Activated T-helper 1 cell treated with Interleukin-2 at 50 U/mL for 16 hours (primary cell): ENCODE data around the gene STRA6.

ENCODE experiments used
- DNase-seq: peaks from one replicate; pipeline ENCODE4 v3.0.0-alpha.2; 2020; ENCODE audit warnings: low read depth

Gene STRA6, protein sequence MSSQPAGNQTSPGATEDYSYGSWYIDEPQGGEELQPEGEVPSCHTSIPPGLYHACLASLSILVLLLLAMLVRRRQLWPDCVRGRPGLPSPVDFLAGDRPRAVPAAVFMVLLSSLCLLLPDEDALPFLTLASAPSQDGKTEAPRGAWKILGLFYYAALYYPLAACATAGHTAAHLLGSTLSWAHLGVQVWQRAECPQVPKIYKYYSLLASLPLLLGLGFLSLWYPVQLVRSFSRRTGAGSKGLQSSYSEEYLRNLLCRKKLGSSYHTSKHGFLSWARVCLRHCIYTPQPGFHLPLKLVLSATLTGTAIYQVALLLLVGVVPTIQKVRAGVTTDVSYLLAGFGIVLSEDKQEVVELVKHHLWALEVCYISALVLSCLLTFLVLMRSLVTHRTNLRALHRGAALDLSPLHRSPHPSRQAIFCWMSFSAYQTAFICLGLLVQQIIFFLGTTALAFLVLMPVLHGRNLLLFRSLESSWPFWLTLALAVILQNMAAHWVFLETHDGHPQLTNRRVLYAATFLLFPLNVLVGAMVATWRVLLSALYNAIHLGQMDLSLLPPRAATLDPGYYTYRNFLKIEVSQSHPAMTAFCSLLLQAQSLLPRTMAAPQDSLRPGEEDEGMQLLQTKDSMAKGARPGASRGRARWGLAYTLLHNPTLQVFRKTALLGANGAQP

GRCh38 chr15:74202452-74203401 is at the start of gene STRA6:
TSS of gene STRA6 (minus strand) at chr15:74202787. CDS start at chr15:74202267, 520 bp downstream.
- no peak for DNase-seq

GRCh38 chr15:74252291-74252690 is 49.7 kb upstream of the STRA6 start:
- DNase-seq = no peak

DNA sequence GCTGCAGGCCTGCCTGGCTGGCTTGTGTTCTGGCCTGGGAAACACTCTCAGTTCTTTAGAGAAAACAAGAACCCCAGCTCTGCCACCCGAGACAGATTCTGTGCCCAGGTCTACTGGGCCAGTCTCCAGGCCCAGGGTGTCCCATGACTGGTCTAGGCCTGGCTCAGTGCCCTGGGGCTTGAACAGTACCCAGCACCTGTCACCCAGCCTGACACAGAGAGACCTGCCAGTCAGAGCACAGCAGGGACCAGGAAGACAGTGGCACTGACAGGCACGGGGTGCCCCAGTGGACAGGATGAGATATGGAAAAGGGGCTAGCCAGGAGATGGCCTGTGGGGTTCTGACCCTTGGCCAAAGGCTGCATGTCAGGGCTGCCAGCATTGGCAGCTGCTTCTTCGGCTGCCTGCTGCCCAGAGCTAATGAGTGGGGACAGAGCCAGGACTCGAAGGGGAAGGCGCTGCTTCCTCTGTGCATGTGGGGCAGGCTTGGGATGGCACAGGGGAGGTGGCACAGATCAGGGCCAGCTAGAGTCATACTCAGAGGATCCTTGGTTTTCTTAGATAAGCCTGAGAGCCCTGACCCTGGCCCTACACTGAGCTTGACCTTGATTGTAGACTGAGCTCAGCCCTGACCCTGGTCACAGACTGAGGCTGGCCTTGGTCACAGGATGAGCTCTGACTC is 48.7 kb upstream of the STRA6 start:
- no peak for DNase-seq

DNA sequence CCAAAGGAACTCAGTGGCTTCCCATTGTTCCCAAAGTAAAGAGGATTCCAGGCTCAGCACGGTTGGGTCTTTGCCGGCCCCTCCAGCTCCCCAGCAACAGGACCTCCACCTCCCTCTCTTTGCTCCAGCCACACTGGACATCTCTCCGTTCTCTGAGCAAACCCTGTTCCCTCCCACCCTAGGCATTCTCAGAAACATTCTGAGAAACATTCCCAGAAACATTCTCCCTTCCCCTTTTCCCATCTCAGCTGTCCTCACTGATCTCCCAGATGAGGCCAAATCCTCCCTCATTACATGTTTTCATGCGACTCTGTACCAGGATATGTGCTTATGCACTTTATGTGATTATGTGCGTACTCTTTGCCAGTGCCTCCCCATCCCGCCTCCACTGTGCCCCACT is 47.7 kb upstream of the STRA6 start:
- DNase-seq = no peak

- no peak for DNase-seq
Measured at GRCh38 chr15:74245342-74245931, 42.9 kb upstream of the STRA6 start.

DNA sequence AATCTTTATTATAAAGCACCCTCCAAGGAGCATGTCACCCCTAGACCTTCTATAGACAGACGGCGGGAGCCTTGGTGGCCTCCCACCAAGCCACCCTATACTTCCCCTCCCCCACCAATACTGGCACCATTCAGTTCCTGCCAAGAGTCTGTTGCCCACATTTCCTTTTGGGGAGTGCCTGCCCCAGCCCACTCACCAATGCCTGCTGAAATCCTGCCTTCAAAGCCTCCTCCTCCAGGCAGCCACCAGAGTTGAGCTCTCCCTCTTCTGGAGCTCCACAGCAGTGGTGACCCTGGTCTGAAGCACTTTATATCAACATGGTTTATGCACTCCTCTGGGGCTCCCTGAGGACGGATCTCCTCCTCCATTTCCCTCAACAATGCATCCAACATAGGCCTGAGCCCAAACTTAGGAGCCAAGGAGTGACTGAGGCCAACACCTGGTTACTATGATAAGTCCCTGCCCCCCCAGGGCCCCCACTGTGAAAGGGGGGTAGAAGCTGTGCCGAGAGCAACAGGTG is 42.3 kb upstream of the STRA6 start:
- DNase-seq = no peak

- no peak for DNase-seq
Measured at GRCh38 chr15:74243431-74243830, 40.8 kb upstream of the STRA6 start.

DNA sequence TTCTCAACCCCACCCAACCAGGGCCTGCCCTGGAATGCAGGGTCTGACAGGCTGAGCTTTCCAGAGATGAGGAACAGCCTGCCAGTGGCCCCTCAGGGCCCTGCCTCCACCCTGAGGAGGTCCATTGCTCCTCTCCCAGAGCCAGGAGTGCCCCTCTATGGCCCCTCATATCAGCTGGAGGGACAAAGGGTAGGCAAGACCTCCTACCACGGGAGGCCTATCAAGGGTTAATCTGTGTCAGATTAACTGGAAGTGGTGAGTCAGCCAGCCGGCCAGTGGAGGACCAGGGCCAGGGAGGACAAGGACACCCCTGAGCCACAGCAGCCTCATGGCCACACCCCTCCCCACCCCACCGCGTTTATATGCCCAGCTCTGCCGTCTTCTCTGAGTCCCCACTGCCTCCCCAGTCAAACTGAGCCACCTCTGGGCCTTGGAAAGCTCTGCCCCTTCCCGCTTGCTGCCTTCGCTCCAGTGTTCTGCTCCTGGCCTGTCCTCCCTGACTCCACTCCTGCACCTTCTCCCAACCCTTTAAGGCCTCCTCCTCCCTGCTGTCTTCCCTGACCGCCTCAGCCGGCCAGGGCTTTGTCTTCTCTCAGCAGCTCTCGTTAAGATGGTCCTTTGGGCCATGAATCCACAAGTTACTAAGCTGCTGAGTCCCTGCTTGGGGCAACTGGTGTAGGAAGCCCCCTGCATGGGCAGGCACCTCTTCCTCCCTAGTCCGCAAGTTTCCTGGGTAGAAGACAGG is 40.0 kb upstream of the STRA6 start:
- no peak for DNase-seq

GRCh38 chr15:74240897-74241614 is 38.5 kb upstream of the STRA6 start:
- no peak for DNase-seq

GRCh38 chr15:74240002-74240568 is 37.5 kb upstream of the STRA6 start:
- DNase-seq = no peak

DNA sequence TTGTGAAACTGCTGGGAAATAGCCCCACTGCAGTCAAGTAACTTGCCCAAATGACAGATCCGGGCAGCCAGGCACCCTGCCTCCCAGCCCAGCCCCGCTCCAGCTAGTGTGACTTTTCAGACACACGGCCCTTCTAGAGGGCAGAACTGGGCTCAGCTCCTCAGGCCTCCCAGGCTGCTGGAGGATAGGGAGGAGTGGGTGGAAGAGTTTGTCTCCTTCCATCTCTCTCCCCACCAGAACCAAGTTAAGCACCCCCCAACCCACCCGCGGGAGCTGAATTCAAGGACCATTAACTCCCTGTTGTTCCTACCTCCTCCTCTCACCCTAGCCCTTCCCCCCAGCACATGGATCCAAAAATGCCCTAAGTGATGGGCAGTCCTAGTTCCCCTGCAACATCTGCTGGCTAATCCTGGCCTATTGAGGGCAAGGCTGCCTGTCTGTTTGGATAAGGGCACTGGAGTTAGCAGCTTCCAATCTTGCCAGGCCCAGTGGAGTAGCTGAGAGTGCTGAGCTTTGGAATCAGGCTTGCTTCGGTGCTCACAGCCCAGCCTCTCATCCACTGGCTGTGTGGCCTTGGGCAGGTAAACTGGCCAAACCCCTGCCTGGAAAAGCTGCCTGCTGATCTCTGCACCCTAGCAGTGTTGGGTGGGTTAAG is 36.6 kb upstream of the STRA6 start:
- no peak for DNase-seq

DNA sequence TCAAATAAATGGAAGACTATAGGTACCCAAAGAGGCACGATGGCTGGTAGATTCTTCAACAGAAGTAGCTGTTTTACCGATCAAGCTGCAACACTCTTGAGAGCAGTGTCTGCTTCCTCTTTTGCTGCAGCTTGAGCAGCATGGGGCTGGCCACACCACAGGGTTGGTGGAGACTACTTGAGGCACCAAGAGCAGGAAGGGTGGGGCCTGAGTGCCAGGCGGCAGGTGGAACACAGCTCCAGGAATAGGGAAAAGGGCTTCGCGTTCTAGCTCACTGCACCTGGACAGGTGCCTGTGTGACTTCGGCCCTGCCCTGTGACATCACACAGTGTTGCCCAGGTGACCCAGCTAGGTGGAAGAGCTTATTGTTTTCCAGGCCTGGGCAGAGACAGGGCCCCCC is 33.4 kb upstream of the STRA6 start, which contains the start of gene CCDC33:
TSS of gene CCDC33 (plus strand) at position 365 of the 400 bp plus-strand sequence. CDS start 394 bp downstream, outside the sequence.
- no peak for DNase-seq

DNA sequence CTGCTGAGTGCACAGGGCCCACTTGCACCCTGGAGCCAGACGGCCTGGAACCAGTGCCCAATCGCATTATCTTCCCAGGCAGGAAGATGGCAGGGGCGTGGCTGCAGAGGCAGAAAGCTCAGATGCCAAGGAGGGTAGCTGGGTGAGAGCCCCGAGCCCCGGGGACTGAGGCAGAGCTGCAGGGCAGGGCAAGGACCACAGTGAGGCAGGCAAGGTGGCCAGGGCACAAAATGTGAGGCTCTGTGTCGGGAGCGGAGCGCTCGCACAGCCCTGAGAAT is 31.9 kb upstream of the STRA6 start:
- no peak for DNase-seq

GRCh38 chr15:74233851-74234597 is 31.4 kb upstream of the STRA6 start:
- no peak for DNase-seq

GRCh38 chr15:74233373-74233772 is 30.8 kb upstream of the STRA6 start:
- no peak for DNase-seq

GRCh38 chr15:74231475-74231874 is 28.9 kb upstream of the STRA6 start:
- no peak for DNase-seq

- DNase-seq = no peak
Measured at GRCh38 chr15:74229686-74230085, 27.1 kb upstream of the STRA6 start.

- no peak for DNase-seq
Measured at GRCh38 chr15:74228723-74229081, 26.1 kb upstream of the STRA6 start.
